ENCODE results near the gene IREB2. TPM values are rescaled to one million over a fixed set of nuclear protein-coding genes. Genes with fewer than 3 reads are reported as not detected.

IREB2 gene, protein sequence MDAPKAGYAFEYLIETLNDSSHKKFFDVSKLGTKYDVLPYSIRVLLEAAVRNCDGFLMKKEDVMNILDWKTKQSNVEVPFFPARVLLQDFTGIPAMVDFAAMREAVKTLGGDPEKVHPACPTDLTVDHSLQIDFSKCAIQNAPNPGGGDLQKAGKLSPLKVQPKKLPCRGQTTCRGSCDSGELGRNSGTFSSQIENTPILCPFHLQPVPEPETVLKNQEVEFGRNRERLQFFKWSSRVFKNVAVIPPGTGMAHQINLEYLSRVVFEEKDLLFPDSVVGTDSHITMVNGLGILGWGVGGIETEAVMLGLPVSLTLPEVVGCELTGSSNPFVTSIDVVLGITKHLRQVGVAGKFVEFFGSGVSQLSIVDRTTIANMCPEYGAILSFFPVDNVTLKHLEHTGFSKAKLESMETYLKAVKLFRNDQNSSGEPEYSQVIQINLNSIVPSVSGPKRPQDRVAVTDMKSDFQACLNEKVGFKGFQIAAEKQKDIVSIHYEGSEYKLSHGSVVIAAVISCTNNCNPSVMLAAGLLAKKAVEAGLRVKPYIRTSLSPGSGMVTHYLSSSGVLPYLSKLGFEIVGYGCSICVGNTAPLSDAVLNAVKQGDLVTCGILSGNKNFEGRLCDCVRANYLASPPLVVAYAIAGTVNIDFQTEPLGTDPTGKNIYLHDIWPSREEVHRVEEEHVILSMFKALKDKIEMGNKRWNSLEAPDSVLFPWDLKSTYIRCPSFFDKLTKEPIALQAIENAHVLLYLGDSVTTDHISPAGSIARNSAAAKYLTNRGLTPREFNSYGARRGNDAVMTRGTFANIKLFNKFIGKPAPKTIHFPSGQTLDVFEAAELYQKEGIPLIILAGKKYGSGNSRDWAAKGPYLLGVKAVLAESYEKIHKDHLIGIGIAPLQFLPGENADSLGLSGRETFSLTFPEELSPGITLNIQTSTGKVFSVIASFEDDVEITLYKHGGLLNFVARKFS
- total RNA-seq: 10 to 100 TPM; 32.4 to 45.9 (median 42.4) TPM

DNA sequence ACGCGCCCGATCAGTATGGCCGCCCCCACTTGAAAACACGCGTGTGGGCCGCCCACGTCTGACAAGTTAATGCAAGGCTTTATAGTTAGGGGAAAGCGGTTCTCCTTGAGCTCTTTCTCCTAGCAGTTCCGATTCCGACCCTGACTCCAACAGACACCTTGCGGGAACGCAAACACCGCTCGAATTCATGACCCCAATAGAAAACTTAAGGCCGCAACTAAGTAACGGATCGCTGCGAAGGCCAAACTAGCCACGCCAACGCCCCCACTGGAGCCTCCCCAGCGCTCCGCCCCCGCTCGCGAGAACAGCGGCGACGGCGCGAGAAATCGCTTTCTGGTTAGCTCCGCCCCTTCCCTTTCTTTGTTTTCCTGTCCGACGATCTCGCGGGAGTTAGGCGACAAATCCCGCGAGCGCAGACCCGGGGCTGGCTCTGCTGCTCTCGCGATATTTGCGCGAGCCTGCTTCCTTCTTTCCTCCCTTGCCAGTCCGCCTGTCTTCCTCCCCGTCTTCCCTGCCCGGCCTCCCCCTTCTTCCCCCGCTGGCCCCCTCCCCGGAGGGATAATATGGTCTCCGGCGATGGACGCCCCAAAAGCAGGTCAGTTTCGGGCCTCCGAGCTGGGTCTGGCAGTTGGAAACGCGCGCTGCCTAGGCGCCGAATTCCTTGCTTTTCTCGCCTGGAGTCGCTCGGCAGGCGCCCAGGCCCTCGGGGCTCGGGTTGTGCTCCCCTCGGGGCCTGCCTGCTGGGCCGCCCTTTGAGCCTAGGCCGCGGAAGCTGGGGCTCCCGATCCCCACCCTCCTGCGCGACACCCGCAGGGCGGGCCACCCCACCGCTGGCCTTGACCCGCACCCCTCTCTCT lies at the start of gene IREB2:
Gene IREB2 (plus strand): TSS at position 455 of the 857 bp plus-strand sequence. CDS start 122 bp downstream, at position 577.
- peaks cover 0 to 25% (median 0%) of the 10 kb centered on the region in 3 donors for H3K36me3 ChIP-seq
- peak; percentile 96 for DNase-seq (ENCODE audit: low spot score in 2 of 2)
- H3K27ac ChIP-seq: peak within 1 kb of the TSS; percentile 78 to 99 (median 96)
- H3K4me1 ChIP-seq: peaks cover 0 to 52% (median 25%) of the 10 kb centered on the region in 4 donors
- TF ChIP-seq, protein P1, sequence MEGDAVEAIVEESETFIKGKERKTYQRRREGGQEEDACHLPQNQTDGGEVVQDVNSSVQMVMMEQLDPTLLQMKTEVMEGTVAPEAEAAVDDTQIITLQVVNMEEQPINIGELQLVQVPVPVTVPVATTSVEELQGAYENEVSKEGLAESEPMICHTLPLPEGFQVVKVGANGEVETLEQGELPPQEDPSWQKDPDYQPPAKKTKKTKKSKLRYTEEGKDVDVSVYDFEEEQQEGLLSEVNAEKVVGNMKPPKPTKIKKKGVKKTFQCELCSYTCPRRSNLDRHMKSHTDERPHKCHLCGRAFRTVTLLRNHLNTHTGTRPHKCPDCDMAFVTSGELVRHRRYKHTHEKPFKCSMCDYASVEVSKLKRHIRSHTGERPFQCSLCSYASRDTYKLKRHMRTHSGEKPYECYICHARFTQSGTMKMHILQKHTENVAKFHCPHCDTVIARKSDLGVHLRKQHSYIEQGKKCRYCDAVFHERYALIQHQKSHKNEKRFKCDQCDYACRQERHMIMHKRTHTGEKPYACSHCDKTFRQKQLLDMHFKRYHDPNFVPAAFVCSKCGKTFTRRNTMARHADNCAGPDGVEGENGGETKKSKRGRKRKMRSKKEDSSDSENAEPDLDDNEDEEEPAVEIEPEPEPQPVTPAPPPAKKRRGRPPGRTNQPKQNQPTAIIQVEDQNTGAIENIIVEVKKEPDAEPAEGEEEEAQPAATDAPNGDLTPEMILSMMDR (IDR thresholded peaks at IDR 0.05): peak in 1 of 5 experiments; percentile 45
- TF ChIP-seq EP300 (IDR thresholded peaks at IDR 0.05) (peak; percentile 79 to 92), POLR2A (IDR thresholded peaks at IDR 0.05) (peak in 1 of 2 donors; percentile 50)
- peak within 1 kb of the TSS; percentile 81 to 100 (median 92) for H3K4me3 ChIP-seq
- H3K9me3 ChIP-seq: no peaks in the 10 kb centered on the region
- 0 to 1% methylated on average over 66 to 72 of the region's 78 CpGs for WGBS, 2 donors
- H3K27me3 ChIP-seq: no peaks in the 10 kb centered on the region

DNA sequence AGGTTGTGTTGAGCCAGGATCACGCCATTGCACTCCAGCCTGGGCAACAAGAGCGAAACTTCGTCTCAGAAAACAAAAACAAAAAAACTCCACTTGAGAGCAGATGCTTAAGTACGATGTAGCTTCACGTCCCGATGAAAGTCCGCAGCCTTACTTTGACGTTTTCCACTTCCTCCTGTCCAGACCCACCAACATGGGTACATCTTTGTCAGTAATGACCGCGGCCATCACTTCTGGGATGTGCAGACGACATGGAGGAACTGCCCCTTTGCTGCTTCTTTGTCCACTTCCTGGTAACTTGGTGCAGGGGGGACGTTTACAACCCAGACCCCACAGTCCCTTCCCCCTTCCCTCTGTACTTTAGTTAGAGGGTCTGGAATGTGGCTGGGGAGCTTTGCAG lies 49.2 kb upstream of the IREB2 start:
- Histone ChIP-seq H3K36me3 (no peaks in the 10 kb centered on the region), H3K4me3 (no peak overlapping the region), H3K4me1 (peaks cover 0 to 5% (median 0%) of the 10 kb centered on the region in 4 donors), H3K9me3 (no peaks in the 10 kb centered on the region), H3K27ac (no peak overlapping the region), H3K27me3 (no peaks in the 10 kb centered on the region)
- DNase-seq (ENCODE audit: low spot score in 2 of 2): no peak
- TF ChIP-seq EP300 (IDR thresholded peaks at IDR 0.05): no peak
- 79 to 80% methylated on average over 12 of the region's 12 CpGs for WGBS, 2 donors

DNA sequence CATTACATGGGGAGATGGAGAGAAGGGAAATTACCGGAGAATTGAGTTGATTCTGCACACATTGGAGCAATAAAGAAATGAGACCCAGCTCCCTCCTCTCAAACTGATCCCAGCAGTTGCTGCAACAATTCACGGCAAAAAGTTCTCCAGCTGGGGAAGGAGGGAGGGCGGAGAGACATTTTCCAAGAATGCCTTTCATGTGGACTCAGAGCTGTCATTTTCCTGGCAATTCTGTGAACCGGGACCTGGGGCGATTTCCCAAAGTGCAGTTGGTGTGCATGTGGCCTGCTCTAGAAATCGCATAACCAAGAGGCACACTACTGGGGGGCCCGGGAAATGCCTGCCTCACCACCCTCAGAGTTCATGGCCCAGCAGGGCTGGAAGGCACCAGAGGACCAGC lies 48.7 kb upstream of the IREB2 start:
- no peaks in the 10 kb centered on the region for H3K36me3 ChIP-seq
- H3K9me3 ChIP-seq: no peaks in the 10 kb centered on the region
- H3K27ac ChIP-seq: no peak overlapping the region
- H3K4me1 ChIP-seq: peaks cover 0 to 5% (median 0%) of the 10 kb centered on the region in 4 donors
- H3K27me3 ChIP-seq: no peaks in the 10 kb centered on the region
- 29 to 35% methylated on average over 7 of the region's 7 CpGs for WGBS, 2 donors
- no peak overlapping the region for H3K4me3 ChIP-seq
- TF ChIP-seq EP300 (IDR thresholded peaks at IDR 0.05) (no peak), POLR2A (IDR thresholded peaks at IDR 0.05) (no peak)
- TF ChIP-seq, protein P1 (IDR thresholded peaks at IDR 0.05): no peak
- no peak for DNase-seq (ENCODE audit: low spot score in 2 of 2)

DNA sequence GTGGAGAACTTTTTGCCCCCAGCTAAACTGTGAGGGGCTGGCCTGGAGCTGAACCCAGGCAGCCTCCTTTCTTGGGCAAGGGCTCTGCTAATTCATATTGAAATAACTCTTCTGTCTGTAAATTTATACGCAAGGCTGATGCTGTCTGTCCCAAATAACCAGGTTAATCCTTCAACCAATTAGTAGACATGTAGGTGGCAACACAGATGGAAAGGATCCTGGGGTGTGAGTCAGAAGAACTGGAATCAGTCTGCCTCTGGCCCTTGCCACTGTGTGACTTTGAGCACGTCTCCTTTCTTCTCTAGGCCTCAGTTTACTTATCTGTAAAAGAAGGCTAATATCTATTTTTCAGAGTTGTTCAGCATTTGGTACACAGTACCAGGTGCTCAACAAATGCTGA lies 48.3 kb upstream of the IREB2 start:
- Histone ChIP-seq H3K27ac (no peak overlapping the region), H3K4me3 (no peak overlapping the region), H3K9me3 (no peaks in the 10 kb centered on the region), H3K36me3 (no peaks in the 10 kb centered on the region), H3K4me1 (peaks cover 0 to 5% (median 0%) of the 10 kb centered on the region in 4 donors), H3K27me3 (no peaks in the 10 kb centered on the region)
- no peak for TF ChIP-seq POLR2A (IDR thresholded peaks at IDR 0.05)
- TF ChIP-seq EP300 (IDR thresholded peaks at IDR 0.05): no peak
- TF ChIP-seq, protein P1 (IDR thresholded peaks at IDR 0.05): no peak
- WGBS, 2 donors: 98 to 100% methylated on average over 2 of the region's 2 CpGs
- no peak for DNase-seq (ENCODE audit: low spot score in 2 of 2)

DNA sequence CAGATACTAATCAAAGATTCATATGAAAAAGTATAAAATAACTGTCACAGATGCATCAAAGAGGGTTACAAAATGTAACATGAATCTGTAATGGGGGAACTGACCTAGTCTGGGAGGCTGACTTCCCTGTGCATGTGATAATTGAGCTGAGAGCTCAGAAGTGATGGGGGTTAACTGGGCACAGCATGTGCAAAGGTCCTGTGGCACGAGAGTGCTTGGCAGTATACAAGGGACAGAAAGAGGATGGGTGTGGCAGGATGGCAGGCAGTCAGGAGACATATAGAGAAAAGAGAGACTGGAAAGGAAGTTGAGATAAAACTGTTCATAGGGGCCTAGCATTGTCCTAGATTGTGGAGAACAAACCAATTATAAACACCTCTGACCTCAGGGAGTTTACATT lies 47.8 kb upstream of the IREB2 start:
- Histone ChIP-seq H3K9me3 (no peaks in the 10 kb centered on the region), H3K27ac (no peak overlapping the region), H3K36me3 (no peaks in the 10 kb centered on the region), H3K4me3 (no peak overlapping the region), H3K27me3 (no peaks in the 10 kb centered on the region), H3K4me1 (peaks cover 0 to 10% (median 0%) of the 10 kb centered on the region in 4 donors)
- TF ChIP-seq, protein P1 (IDR thresholded peaks at IDR 0.05): no peak
- TF ChIP-seq POLR2A (IDR thresholded peaks at IDR 0.05): no peak
- TF ChIP-seq EP300 (IDR thresholded peaks at IDR 0.05): no peak
- DNase-seq (ENCODE audit: low spot score in 2 of 2): no peak
- WGBS, 2 donors: 76 to 85% methylated on average over 1 of the region's 1 CpG
